Spleen (tissue), 11 donors: ENCODE results near the gene DLX3. TPM values are rescaled to one million over a fixed set of nuclear protein-coding genes. Genes with fewer than 3 reads are reported as not detected.

ENCODE experiments used
- DNase-seq: peaks from one replicate; pipeline ENCODE4 v3.0.0-alpha.2; 2020
- H3K27ac ChIP-seq, 8 donors: fragments of 200-600 bp; sonication (generic) in 7 of 8; 1 replicate in 4 of 8; 2 replicates in 4 of 8; pipeline versions ENCODE4 v1.5.0 to v1.8.0; 2016 to 2021; ENCODE audit warnings: inconsistent platforms in 4 of 8, mild to moderate bottlenecking in 4 of 8, moderate library complexity in 1 of 8
- H3K27me3 ChIP-seq, 7 donors: fragments of 200-600 bp; sonication (generic) in 6 of 7; replicated peaks in 1 of 7; 1 replicate in 4 of 7; 2 replicates in 3 of 7; pipeline versions ENCODE4 v1.5.0 to v1.8.0; 2016 to 2021; ENCODE audit warnings: inconsistent platforms in 3 of 7, mild to moderate bottlenecking in 1 of 7
- H3K36me3 ChIP-seq, 6 donors: fragments of 200-600 bp; sonication (generic) in 5 of 6; 1 replicate in 4 of 6; 2 replicates in 2 of 6; pipeline versions ENCODE4 v1.5.0 to v1.8.0; 2016 to 2021; ENCODE audit warnings: inconsistent platforms in 2 of 6
- H3K4me1 ChIP-seq, 6 donors: fragments of 200-600 bp; sonication (generic) in 5 of 6; 1 replicate in 3 of 6; 2 replicates in 3 of 6; pipeline versions ENCODE4 v1.5.0 to v1.8.0; 2016 to 2021; ENCODE audit warnings: inconsistent platforms in 3 of 6
- H3K4me3 ChIP-seq, 8 donors: fragments of 200-600 bp; sonication (generic) in 7 of 8; 1 replicate in 4 of 8; 2 replicates in 4 of 8; pipeline versions ENCODE4 v1.5.0 to v1.8.0; 2016 to 2021; ENCODE audit warnings: inconsistent platforms in 4 of 8, mild to moderate bottlenecking in 4 of 8, moderate library complexity in 2 of 8
- H3K9me3 ChIP-seq, 8 donors: fragments of 200-600 bp; sonication (generic) in 7 of 8; 1 replicate in 4 of 8; 2 replicates in 4 of 8; pipeline versions ENCODE4 v1.5.0 to v1.8.0; 2016 to 2021; ENCODE audit warnings: inconsistent platforms in 4 of 8
- POLR2A ChIP-seq, 3 donors: fragments of 450-650 bp; IDR thresholded peaks; one replicate each; pipeline ENCODE4 v1.5.1; 2017; ENCODE audit warnings: antibody characterized with exemption in 3 of 3, mild to moderate bottlenecking in 1 of 3
- POLR2AphosphoS5 ChIP-seq, 3 donors: sonication (generic); formaldehyde crosslinking; IDR thresholded peaks; one replicate each; pipeline ENCODE4 v1.5.1; 2017; ENCODE audit warnings: antibody characterized with exemption in 3 of 3
- WGBS, 5 donors: extraction: QIAGEN DNeasy Blood & Tissue Kit in 3 of 5; methylation state at CpG; one replicate each; pipeline versions ENCODE4 v1.1.5 to v1.1.7; 2013 to 2018; 5-methylcytosine and 5-hydroxymethylcytosine counted together
- intact Hi-C: fragments of 100-400 bp; cut with DNase I; formaldehyde crosslinking; loops from one replicate; pipeline ENCODE4 v1.15.0; 2023; ENCODE audit warnings: low total_unique reads
- polyA plus RNA-seq, 3 donors: library from polyadenylated mRNA; stranded (reverse); fragments of 200-250 nt; gene quantifications; one replicate each; pipeline ENCODE4 v1.2.1, GENCODE V29; 2013
- total RNA-seq, 7 donors: library from RNA; depleted of rRNA in 3 of 7; stranded (reverse); fragments of >200 nt in 3 of 7; fragmentation: NEBNext Ultra II Directional in 4 of 7; extraction: Animal tissue kit (Norgen Biotek cat#: 25700) in 4 of 7; gene quantifications; one replicate each; pipeline versions ENCODE4 v1.1.0 to v1.2.1, GENCODE V29; 2016 to 2021
- TF ChIP-seq, protein P1 (sequence below), 11 experiments: fragments of 200-600 bp in 7 of 11; fragments of 450-650 bp in 4 of 11; sonication (generic) in 4 of 11; IDR thresholded peaks in 8 of 11; conservative IDR thresholded peaks in 3 of 11; 1 replicate in 7 of 11; 2 replicates in 4 of 11; pipeline versions ENCODE4 v1.4.0 to v1.8.0; 2016 to 2021; ENCODE audit warnings: antibody characterized with exemption in 11 of 11, inconsistent platforms in 4 of 11, mild to moderate bottlenecking in 1 of 11
- donor health status: healthy with polysubstance abuse.
- donor health status: DM: no; HTN: no; CAD: no; lungs with moderate emphysema.
- donor health status: DM: no; HTN: no; CAD: no.
- donor health status: Bipolar disorder and iron deficiency.
- donor health status: healthy.
- donor health status: DM: no; HTN: no; CAD: no.
- donor health status: DM: yes; HTN: yes; CAD: no.

Gene DLX3
- total and polyA plus RNA-seq, 10 donors = 0.02 TPM; not detected in 9

DNA sequence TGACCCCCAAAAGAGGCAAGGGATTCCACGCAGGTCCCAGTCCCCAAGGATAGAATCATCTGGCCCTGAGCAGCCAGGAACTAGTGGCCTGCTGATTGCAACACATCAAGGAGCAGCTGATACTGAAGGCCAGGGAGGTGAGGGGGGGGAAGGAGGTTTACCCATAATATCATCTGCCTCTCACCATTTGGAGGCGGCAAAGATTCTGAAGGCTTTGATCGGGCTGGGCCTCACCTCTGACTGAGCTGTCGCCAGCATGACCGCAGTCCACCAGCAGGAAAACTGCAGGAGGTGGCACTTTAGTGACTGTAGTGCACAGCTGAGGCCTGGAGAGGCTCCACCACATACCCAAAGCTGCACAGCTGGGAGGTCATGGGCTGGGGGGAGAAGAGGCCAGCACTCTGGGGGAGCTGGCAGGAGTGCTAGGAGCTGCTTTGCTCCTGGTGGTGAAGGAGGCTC, 40.4 kb upstream of the DLX3 start:
- Histone ChIP-seq H3K27me3 (peaks cover 0 to 4% (median 0%) of the 10 kb centered on the region in 7 donors), H3K4me1 (peaks cover 0 to 33% (median 16%) of the 10 kb centered on the region in 6 donors), H3K9me3 (no peaks in the 10 kb centered on the region), H3K4me3 (no peak overlapping the region), H3K36me3 (no peaks in the 10 kb centered on the region), H3K27ac (peak overlapping the region in 1 of 8 donors; percentile 49)
- TF ChIP-seq POLR2A (IDR thresholded peaks at IDR 0.05) = no peak
- peak in 1 of 3 donors; percentile 20 for TF ChIP-seq POLR2AphosphoS5 (IDR thresholded peaks at IDR 0.05)
- no peak for DNase-seq
- WGBS, 5 donors = 83 to 94% (median 86%) methylated on average over 4 to 5 of the region's 5 CpGs
- intact Hi-C loops = no loop called here

- 78 to 85% (median 84%) methylated on average over 15 to 16 of the region's 16 CpGs for whole genome bisulfite sequencing, 5 donors
Observed at GRCh38 chr17:50034498-50035364, 39.7 kb upstream of the DLX3 start.

DNA sequence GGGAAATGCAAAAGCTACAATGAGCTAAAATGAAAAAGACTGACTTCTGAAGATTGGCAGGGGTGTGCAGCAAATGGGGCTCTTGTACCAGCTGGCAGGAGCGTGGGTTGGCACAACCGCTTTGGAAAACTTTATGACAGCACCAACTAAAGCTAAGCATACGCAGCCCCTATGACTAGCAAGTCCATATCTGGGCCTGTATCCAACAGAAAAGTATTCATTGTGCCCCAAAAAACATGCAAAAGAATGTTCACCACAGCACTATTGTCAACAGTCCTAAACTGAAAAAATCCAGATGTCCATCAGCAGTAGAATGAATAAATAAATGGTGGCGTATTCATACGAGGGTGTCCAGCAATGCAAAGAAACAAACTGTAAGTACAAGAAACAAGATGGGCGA, 38.3 kb upstream of the DLX3 start:
- no peak for DNase-seq

More at GRCh38 chr17:50034498-50035364, 39.7 kb upstream of the DLX3 start:
- no peak overlapping the region for H3K4me3 ChIP-seq
- H3K27ac ChIP-seq = peak overlapping the region in 1 of 8 donors; percentile 49
- no peaks in the 10 kb centered on the region for H3K9me3 ChIP-seq
- H3K27me3 ChIP-seq = peaks cover 0 to 8% (median 0%) of the 10 kb centered on the region in 7 donors
- intact Hi-C loops = no loop called here
- no peak for TF ChIP-seq POLR2A (IDR thresholded peaks at IDR 0.05)
- TF ChIP-seq POLR2AphosphoS5 (IDR thresholded peaks at IDR 0.05) = no peak
- TF ChIP-seq, protein P1, sequence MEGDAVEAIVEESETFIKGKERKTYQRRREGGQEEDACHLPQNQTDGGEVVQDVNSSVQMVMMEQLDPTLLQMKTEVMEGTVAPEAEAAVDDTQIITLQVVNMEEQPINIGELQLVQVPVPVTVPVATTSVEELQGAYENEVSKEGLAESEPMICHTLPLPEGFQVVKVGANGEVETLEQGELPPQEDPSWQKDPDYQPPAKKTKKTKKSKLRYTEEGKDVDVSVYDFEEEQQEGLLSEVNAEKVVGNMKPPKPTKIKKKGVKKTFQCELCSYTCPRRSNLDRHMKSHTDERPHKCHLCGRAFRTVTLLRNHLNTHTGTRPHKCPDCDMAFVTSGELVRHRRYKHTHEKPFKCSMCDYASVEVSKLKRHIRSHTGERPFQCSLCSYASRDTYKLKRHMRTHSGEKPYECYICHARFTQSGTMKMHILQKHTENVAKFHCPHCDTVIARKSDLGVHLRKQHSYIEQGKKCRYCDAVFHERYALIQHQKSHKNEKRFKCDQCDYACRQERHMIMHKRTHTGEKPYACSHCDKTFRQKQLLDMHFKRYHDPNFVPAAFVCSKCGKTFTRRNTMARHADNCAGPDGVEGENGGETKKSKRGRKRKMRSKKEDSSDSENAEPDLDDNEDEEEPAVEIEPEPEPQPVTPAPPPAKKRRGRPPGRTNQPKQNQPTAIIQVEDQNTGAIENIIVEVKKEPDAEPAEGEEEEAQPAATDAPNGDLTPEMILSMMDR (IDR thresholded peaks at IDR 0.05 in 8 of 11, conservative IDR thresholded peaks at IDR 0.05 in 3 of 11) = no peak
- peaks cover 0 to 33% (median 16%) of the 10 kb centered on the region in 6 donors for H3K4me1 ChIP-seq
- H3K36me3 ChIP-seq = no peaks in the 10 kb centered on the region
- DNase-seq = no peak

GRCh38 chr17:50029185-50029584, 34.2 kb upstream of the DLX3 start:
- WGBS, 5 donors = 91 to 98% (median 91%) methylated on average over 5 to 7 of the region's 7 CpGs
- TF ChIP-seq POLR2AphosphoS5 (IDR thresholded peaks at IDR 0.05) (no peak), POLR2A (IDR thresholded peaks at IDR 0.05) (no peak)
- TF ChIP-seq, protein P1 (IDR thresholded peaks at IDR 0.05 in 8 of 11, conservative IDR thresholded peaks at IDR 0.05 in 3 of 11) = no peak
- DNase-seq = no peak
- H3K9me3 ChIP-seq = no peaks in the 10 kb centered on the region
- H3K4me3 ChIP-seq = no peak overlapping the region
- intact Hi-C loops = no loop called here
- H3K27me3 ChIP-seq = peaks cover 0 to 38% (median 15%) of the 10 kb centered on the region in 7 donors
- no peak overlapping the region for H3K27ac ChIP-seq
- peaks cover 6 to 20% (median 12%) of the 10 kb centered on the region in 6 donors for H3K4me1 ChIP-seq
- H3K36me3 ChIP-seq = no peaks in the 10 kb centered on the region

More for the DNA sequence above, 38.3 kb upstream of the DLX3 start:
- H3K27ac ChIP-seq = peak overlapping the region in 2 of 8 donors; percentile 18 to 20
- intact Hi-C loops = no loop called here
- TF ChIP-seq POLR2A (IDR thresholded peaks at IDR 0.05) (no peak), POLR2AphosphoS5 (IDR thresholded peaks at IDR 0.05) (no peak)
- TF ChIP-seq, protein P1 (IDR thresholded peaks at IDR 0.05 in 8 of 11, conservative IDR thresholded peaks at IDR 0.05 in 3 of 11) = no peak
- H3K9me3 ChIP-seq = no peaks in the 10 kb centered on the region
- H3K36me3 ChIP-seq = no peaks in the 10 kb centered on the region
- 73 to 84% (median 82%) methylated on average over 6 of the region's 6 CpGs for WGBS, 5 donors
- peaks cover 0 to 31% (median 16%) of the 10 kb centered on the region in 6 donors for H3K4me1 ChIP-seq
- H3K27me3 ChIP-seq = peaks cover 0 to 18% (median 2%) of the 10 kb centered on the region in 7 donors
- H3K4me3 ChIP-seq = no peak overlapping the region
